HL-60 (cell line): Measurements from ENCODE around the gene CNNM3.

Source experiments
- DNase-seq, 2 experiments: peaks; one replicate each; pipeline ENCODE4 v3.0.0-alpha.2; 2010 to 2020; ENCODE audit warnings: low read depth in 1 of 2, low spot score in 1 of 2
- H3K27ac ChIP-seq: fragments of 250-450 bp; sonication (Bioruptor Pico); replicated peaks from 2 replicates; pipeline ENCODE4 v1.5.1; 2020; ENCODE audit warnings: mild to moderate bottlenecking, moderate library complexity
- H3K27me3 ChIP-seq: fragments of 250-450 bp; sonication (Bioruptor Pico); 2 replicates; pipeline ENCODE4 v1.5.1; 2021; ENCODE audit warnings: mild to moderate bottlenecking, moderate library complexity; ENCODE audit not compliant: insufficient read depth, poor library complexity, severe bottlenecking
- H3K4me3 ChIP-seq: replicated peaks from 2 replicates; pipeline ENCODE4 v1.5.1; 2011; ENCODE audit warnings: mild to moderate bottlenecking, control low read depth, low read length; ENCODE audit not compliant: insufficient read depth
- GABPA ChIP-seq: IDR thresholded peaks from 2 replicates; pipeline ENCODE4 v1.6.1; 2012; ENCODE audit warnings: low read depth
- POLR2AphosphoS5 ChIP-seq: IDR thresholded peaks from 2 replicates; pipeline ENCODE4 v1.6.1; 2012; ENCODE audit warnings: low read depth
- SPI1 ChIP-seq: IDR thresholded peaks from 2 replicates; pipeline ENCODE4 v1.6.1; 2012; ENCODE audit warnings: low read depth, mild to moderate bottlenecking, borderline replicate concordance
- TF ChIP-seq, protein P1 (sequence below): IDR thresholded peaks from one replicate; pipeline ENCODE4 v1.5.1; 2011; ENCODE audit warnings: low read length, control low read depth, inconsistent platforms; ENCODE audit not compliant: insufficient read depth
- TF ChIP-seq, protein P2 (sequence below): IDR thresholded peaks from 2 replicates; pipeline ENCODE4 v1.6.1; 2012; ENCODE audit warnings: low read depth; ENCODE audit not compliant: insufficient replicate concordance

The CNNM3 gene

GRCh38 chr2:96857667-96858372 lies 41.8 kb downstream of the CNNM3 start, which contains the start of gene ANKRD39:
ANKRD39 (minus strand) TSS chr2:96858016; CDS start chr2:96857987, 29 bp downstream.
- TF ChIP-seq GABPA (no peak), SPI1 (no peak), POLR2AphosphoS5 (peak; percentile 51)
- TF ChIP-seq, protein P1, sequence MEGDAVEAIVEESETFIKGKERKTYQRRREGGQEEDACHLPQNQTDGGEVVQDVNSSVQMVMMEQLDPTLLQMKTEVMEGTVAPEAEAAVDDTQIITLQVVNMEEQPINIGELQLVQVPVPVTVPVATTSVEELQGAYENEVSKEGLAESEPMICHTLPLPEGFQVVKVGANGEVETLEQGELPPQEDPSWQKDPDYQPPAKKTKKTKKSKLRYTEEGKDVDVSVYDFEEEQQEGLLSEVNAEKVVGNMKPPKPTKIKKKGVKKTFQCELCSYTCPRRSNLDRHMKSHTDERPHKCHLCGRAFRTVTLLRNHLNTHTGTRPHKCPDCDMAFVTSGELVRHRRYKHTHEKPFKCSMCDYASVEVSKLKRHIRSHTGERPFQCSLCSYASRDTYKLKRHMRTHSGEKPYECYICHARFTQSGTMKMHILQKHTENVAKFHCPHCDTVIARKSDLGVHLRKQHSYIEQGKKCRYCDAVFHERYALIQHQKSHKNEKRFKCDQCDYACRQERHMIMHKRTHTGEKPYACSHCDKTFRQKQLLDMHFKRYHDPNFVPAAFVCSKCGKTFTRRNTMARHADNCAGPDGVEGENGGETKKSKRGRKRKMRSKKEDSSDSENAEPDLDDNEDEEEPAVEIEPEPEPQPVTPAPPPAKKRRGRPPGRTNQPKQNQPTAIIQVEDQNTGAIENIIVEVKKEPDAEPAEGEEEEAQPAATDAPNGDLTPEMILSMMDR, result peak; percentile 59
- TF ChIP-seq, protein P2, sequence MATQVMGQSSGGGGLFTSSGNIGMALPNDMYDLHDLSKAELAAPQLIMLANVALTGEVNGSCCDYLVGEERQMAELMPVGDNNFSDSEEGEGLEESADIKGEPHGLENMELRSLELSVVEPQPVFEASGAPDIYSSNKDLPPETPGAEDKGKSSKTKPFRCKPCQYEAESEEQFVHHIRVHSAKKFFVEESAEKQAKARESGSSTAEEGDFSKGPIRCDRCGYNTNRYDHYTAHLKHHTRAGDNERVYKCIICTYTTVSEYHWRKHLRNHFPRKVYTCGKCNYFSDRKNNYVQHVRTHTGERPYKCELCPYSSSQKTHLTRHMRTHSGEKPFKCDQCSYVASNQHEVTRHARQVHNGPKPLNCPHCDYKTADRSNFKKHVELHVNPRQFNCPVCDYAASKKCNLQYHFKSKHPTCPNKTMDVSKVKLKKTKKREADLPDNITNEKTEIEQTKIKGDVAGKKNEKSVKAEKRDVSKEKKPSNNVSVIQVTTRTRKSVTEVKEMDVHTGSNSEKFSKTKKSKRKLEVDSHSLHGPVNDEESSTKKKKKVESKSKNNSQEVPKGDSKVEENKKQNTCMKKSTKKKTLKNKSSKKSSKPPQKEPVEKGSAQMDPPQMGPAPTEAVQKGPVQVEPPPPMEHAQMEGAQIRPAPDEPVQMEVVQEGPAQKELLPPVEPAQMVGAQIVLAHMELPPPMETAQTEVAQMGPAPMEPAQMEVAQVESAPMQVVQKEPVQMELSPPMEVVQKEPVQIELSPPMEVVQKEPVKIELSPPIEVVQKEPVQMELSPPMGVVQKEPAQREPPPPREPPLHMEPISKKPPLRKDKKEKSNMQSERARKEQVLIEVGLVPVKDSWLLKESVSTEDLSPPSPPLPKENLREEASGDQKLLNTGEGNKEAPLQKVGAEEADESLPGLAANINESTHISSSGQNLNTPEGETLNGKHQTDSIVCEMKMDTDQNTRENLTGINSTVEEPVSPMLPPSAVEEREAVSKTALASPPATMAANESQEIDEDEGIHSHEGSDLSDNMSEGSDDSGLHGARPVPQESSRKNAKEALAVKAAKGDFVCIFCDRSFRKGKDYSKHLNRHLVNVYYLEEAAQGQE, result peak; percentile 21
- Histone ChIP-seq H3K4me3 (peak within 1 kb of the TSS; percentile 82), H3K27ac (peak within 1 kb of the TSS; percentile 84), H3K27me3 (no peaks in the 10 kb centered on the region)
- DNase-seq, result peak; percentile 96 to 97

GRCh38 chr2:96859099-96859649 lies 43.1 kb downstream of the CNNM3 start:
- H3K4me3 ChIP-seq, result no peak overlapping the region
- H3K27ac ChIP-seq, result no peak overlapping the region
- DNase-seq, result no peak
- H3K27me3 ChIP-seq, result no peaks in the 10 kb centered on the region
- TF ChIP-seq, protein P2, result no peak
- TF ChIP-seq, protein P1, result no peak
- TF ChIP-seq POLR2AphosphoS5, result no peak
- TF ChIP-seq GABPA, result no peak
- TF ChIP-seq SPI1, result no peak

- DNase-seq, result no peak
- H3K27ac ChIP-seq, result no peak overlapping the region
- no peaks in the 10 kb centered on the region for H3K27me3 ChIP-seq
- TF ChIP-seq, protein P2, result no peak
- TF ChIP-seq GABPA (no peak), SPI1 (no peak), POLR2AphosphoS5 (no peak)
- TF ChIP-seq, protein P1, result no peak
- H3K4me3 ChIP-seq, result no peak overlapping the region
These were observed 43.6 kb downstream of the CNNM3 start for GRCh38 chr2:96859681-96860064.
